Thyroid gland (tissue), 4 donors: ENCODE measurements around the gene KRTAP29-1.

Experiments used
- POLR2A ChIP-seq, 2 donors: fragments of 450-650 bp; IDR thresholded peaks; one replicate each; pipeline ENCODE4 v1.6.1; 2017; ENCODE audit warnings: antibody characterized with exemption in 2 of 2, mild to moderate bottlenecking in 2 of 2, moderate library complexity in 1 of 2
- TF ChIP-seq, protein P1 (sequence below), 6 experiments: fragments of 200-600 bp in 3 of 6; fragments of 450-650 bp in 3 of 6; sonication (generic) in 3 of 6; IDR thresholded peaks; one replicate each; pipeline ENCODE4 v1.5.1; 2016 to 2019; ENCODE audit warnings: antibody characterized with exemption in 6 of 6, mild to moderate bottlenecking in 2 of 6, inconsistent platforms in 1 of 6, moderate library complexity in 1 of 6

DNA sequence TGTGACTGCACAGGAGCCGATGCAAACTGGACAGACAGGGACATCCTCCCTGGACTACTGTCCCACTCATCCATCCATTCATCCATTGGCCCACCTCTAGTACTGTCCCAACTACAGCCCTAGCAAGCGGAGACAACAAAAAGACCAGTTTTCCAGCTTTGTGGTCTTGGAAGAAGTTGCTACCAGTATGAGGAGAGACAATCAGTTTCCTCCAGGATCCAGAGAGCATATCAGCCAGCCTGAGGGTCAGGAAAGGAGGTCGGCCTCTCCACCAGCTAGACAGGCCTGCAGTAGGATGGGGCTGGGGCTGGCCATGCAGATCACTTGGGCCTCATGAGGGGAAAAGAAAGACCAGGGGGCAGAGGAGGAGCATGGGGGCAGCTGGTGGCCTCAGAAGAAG lies 31.2 kb upstream of the KRTAP29-1 start:
- TF ChIP-seq, protein P1, sequence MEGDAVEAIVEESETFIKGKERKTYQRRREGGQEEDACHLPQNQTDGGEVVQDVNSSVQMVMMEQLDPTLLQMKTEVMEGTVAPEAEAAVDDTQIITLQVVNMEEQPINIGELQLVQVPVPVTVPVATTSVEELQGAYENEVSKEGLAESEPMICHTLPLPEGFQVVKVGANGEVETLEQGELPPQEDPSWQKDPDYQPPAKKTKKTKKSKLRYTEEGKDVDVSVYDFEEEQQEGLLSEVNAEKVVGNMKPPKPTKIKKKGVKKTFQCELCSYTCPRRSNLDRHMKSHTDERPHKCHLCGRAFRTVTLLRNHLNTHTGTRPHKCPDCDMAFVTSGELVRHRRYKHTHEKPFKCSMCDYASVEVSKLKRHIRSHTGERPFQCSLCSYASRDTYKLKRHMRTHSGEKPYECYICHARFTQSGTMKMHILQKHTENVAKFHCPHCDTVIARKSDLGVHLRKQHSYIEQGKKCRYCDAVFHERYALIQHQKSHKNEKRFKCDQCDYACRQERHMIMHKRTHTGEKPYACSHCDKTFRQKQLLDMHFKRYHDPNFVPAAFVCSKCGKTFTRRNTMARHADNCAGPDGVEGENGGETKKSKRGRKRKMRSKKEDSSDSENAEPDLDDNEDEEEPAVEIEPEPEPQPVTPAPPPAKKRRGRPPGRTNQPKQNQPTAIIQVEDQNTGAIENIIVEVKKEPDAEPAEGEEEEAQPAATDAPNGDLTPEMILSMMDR (IDR thresholded peaks at IDR 0.05) = no peak
- no peak for TF ChIP-seq POLR2A (IDR thresholded peaks at IDR 0.05)
